ENCODE data around the gene ITGA6. TPM values are rescaled to one million over a fixed set of nuclear protein-coding genes. Genes with fewer than 3 reads are reported as not detected.

The ITGA6 gene
- total RNA-seq, 4 donors from 2014 or later = 29.9 to 46.5 (median 36.6) TPM

DNA sequence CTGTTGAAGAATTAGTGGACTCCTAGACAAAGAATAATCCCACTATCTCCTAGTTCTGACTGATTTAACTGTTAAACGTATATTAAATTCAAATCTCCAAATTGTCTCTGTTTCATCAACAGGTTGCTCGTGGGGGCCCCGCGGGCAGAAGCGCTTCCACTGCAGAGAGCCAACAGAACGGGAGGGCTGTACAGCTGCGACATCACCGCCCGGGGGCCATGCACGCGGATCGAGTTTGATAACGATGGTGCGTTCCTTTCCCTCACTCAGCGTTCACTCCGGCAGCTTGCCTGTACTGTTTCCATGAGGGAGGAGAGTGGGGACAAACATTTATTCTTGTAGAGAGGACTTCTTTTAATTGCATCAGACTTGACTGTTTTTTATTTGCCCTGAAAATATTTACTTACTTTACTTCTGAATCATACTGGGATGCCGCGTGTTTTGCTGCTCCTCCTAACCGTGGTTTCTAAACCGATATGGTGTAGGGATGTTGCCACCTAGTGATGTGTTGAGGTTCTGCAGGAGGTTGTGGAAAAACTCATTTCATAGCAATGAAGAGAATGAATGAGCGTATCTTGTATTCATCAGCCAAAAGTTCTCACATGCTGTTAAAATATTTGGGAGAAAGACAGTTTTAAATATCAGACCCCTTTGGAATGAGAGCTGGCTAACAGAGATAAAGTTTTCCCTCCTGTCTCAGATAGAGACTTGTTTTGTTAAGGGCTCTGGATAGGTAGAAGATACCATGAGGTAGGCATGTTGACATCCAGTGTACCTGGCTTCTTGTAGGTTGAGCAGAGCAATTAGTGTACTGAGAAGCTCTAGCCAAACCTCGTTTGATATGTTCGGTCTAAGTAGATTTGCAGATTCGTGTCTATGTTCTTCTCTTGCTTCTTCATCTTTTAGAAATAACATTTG lies 38.3 kb downstream of the ITGA6 start:
- peaks cover 0 to 15% (median 0%) of the 10 kb centered on the region in 4 donors for H3K36me3 ChIP-seq
- peaks cover 0 to 27% (median 0%) of the 10 kb centered on the region in 4 donors for H3K27me3 ChIP-seq
- H3K27ac ChIP-seq (replicated peaks in 1 of 4) = no peak overlapping the region
- no peak for DNase-seq (ENCODE audit: extremely low spot score)
- H3K4me1 ChIP-seq = peaks cover 11 to 31% (median 13%) of the 10 kb centered on the region in 4 donors
- TF ChIP-seq EP300 (IDR thresholded peaks at IDR 0.05) (no peak), CTCF (IDR thresholded peaks at IDR 0.05) (peak; percentile 77 to 81 (median 80)), POLR2A (IDR thresholded peaks at IDR 0.05; ENCODE audit: low read depth) (no peak), POLR2AphosphoS5 (IDR thresholded peaks at IDR 0.05) (no peak)
- H3K4me3 ChIP-seq = peak overlapping the region; percentile 12 to 44 (median 26)
- WGBS = 42% methylated on average over 24 of the region's 24 CpGs
- H3K9me3 ChIP-seq = no peaks in the 10 kb centered on the region
- intact Hi-C loops (cut with DNase I) = loop anchor here (2.0 to 10.0 kb wide), 2 partner anchors 293 to 891 kb away; no protein-coding TSS in a partner anchor

- Histone ChIP-seq H3K9me3 (no peaks in the 10 kb centered on the region), H3K4me1 (peaks cover 0 to 18% (median 8%) of the 10 kb centered on the region in 4 donors), H3K4me3 (no peak overlapping the region), H3K27ac (replicated peaks in 1 of 4) (no peak overlapping the region), H3K36me3 (peaks cover 0 to 31% (median 4%) of the 10 kb centered on the region in 4 donors), H3K27me3 (peaks cover 0 to 21% (median 0%) of the 10 kb centered on the region in 4 donors)
- intact Hi-C loops (cut with DNase I) = loop anchor here (10.0 kb wide), 1 partner anchor 893 kb away; no protein-coding TSS in a partner anchor
- 61% methylated on average over 8 of the region's 8 CpGs for WGBS
- DNase-seq (ENCODE audit: extremely low spot score) = peak; percentile 75
- no peak for TF ChIP-seq EP300 (IDR thresholded peaks at IDR 0.05)
- no peak for TF ChIP-seq POLR2A (IDR thresholded peaks at IDR 0.05; ENCODE audit: low read depth)
- no peak for TF ChIP-seq POLR2AphosphoS5 (IDR thresholded peaks at IDR 0.05)
- TF ChIP-seq CTCF (IDR thresholded peaks at IDR 0.05) = no peak
Measured at GRCh38 chr2:172467382-172467781, 40.0 kb downstream of the ITGA6 start.

DNA sequence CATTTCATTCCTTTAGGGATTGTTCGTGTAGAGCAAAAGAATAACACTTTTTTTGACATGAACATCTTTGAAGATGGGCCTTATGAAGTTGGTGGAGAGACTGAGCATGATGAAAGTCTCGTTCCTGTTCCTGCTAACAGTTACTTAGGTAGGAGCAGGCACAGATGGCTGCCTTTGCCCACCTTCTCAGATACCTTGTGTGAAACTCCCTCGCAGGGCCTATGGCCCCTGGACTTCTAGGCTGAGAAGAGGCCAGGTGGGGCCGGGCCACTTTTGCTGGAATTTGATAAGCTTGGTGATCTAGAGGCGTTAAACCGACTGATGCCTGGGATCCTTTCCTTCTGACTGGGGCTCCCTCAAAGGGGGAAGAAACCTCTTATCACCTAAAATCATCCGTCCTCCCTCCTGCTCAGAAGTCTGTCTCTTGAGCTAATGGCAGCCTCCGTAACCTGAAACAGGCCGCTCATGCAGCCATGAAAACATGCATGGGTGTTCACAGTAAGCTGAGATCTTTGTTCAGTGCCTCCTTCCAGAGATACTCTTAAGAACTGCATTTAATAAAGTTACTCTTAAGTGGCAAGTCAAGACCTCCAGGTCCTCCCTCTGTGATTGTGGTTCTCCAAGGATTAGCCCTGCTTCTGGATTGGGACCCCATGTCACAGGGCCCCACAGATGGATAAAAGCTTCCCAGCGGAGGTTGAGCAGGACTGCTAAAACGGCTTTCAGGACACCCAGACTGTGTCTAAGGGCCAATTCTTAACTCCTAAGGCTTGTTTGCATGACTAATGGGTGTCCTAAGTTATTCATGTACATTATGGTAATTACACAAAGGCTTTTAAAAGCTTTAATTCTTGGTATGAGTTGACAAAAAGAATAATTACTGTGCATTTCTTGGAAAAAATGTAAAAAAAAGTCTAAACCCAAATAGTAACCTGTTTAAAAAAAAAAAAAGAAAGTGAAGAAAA lies 43.9 kb downstream of the ITGA6 start:
- Histone ChIP-seq H3K36me3 (peaks cover 0 to 64% (median 4%) of the 10 kb centered on the region in 4 donors), H3K4me3 (no peak overlapping the region)
- 90% methylated on average over 11 of the region's 11 CpGs for WGBS

More for the DNA sequence above, 43.9 kb downstream of the ITGA6 start:
- intact Hi-C loops (cut with DNase I) = no loop called here
- DNase-seq (ENCODE audit: extremely low spot score) = peak; percentile 64
- H3K4me1 ChIP-seq = no peaks in the 10 kb centered on the region
- no peaks in the 10 kb centered on the region for H3K9me3 ChIP-seq
- H3K27me3 ChIP-seq = peaks cover 0 to 6% (median 0%) of the 10 kb centered on the region in 4 donors
- TF ChIP-seq EP300 (IDR thresholded peaks at IDR 0.05) = no peak
- TF ChIP-seq POLR2A (IDR thresholded peaks at IDR 0.05; ENCODE audit: low read depth) = no peak
- no peak for TF ChIP-seq POLR2AphosphoS5 (IDR thresholded peaks at IDR 0.05)
- no peak for TF ChIP-seq CTCF (IDR thresholded peaks at IDR 0.05)
- H3K27ac ChIP-seq (replicated peaks in 1 of 4) = no peak overlapping the region
